Stimulated activated naive CD8-positive, alpha-beta T cell treated with anti-CD3 and anti-CD28 coated beads, Interleukin-15, amount 100 ng/mL, for 72 hours (primary cell): ENCODE results near the gene PYY.
"Not testable (repeated sequence)": the region's sequence is repeated elsewhere in the genome, so short reads cannot be mapped to it uniquely, and the experiment has no call there.

Source experiments
- ATAC-seq: fragments of 150-1000 bp; cut with Tn5 transposase; 2 replicates; pipeline ENCODE4 v1.10.0; 2021; ENCODE audit warnings: mild to moderate bottlenecking, moderate library complexity
- DNase-seq, 2 donors: peaks; one replicate each; pipeline ENCODE4 v3.0.0; 2021 to 2022
- H3K27ac Mint-ChIP-seq, 2 donors: one replicate each; pipeline ENCODE4 v1.8.0; 2022; ENCODE audit warnings: mild to moderate bottlenecking in 2 of 2, mixed read lengths in 2 of 2, moderate library complexity in 2 of 2
- H3K27me3 Mint-ChIP-seq: one replicate; pipeline ENCODE4 v1.8.0; 2022; ENCODE audit warnings: mixed read lengths
- H3K4me1 Mint-ChIP-seq: one replicate; pipeline ENCODE4 v1.8.0; 2022; ENCODE audit warnings: mild to moderate bottlenecking, mixed read lengths
- H3K4me3 Mint-ChIP-seq, 2 donors: one replicate each; pipeline ENCODE4 v1.8.0; 2022; ENCODE audit warnings: mild to moderate bottlenecking in 2 of 2, mixed read lengths in 2 of 2, moderate library complexity in 1 of 2
- H3K9me3 Mint-ChIP-seq, 2 donors: one replicate each; pipeline ENCODE4 v1.8.0; 2022; ENCODE audit warnings: mixed read lengths in 2 of 2

Gene PYY

DNA sequence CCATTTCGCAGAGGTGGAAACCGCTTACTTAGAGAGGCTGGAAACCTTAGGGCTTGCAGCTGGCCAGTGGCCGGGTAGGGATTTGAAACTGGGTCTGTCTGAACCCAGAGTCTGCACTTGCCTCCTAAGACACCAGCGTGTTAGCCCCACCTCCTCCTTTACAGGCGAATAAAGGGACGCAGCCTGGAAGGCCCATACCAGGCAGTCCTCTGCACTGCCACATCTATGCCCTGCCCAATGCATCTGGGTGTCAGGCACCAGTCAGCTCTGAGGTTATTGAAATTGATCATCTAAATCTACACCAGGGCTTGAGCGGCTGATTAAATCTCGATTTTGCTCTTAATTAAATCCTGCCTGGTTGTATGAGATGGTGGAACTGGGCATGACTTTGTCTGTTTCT lies 30.8 kb upstream of the PYY start:
- Mint-ChIP-seq H3K4me1 (no peaks in the 10 kb centered on the region), H3K4me3 (peak overlapping the region; percentile 32 to 63), H3K27ac (no peak overlapping the region), H3K27me3 (peaks cover 76% of the 10 kb centered on the region), H3K9me3 (no peaks in the 10 kb centered on the region)
- no peak for ATAC-seq
- no peak for DNase-seq

DNA sequence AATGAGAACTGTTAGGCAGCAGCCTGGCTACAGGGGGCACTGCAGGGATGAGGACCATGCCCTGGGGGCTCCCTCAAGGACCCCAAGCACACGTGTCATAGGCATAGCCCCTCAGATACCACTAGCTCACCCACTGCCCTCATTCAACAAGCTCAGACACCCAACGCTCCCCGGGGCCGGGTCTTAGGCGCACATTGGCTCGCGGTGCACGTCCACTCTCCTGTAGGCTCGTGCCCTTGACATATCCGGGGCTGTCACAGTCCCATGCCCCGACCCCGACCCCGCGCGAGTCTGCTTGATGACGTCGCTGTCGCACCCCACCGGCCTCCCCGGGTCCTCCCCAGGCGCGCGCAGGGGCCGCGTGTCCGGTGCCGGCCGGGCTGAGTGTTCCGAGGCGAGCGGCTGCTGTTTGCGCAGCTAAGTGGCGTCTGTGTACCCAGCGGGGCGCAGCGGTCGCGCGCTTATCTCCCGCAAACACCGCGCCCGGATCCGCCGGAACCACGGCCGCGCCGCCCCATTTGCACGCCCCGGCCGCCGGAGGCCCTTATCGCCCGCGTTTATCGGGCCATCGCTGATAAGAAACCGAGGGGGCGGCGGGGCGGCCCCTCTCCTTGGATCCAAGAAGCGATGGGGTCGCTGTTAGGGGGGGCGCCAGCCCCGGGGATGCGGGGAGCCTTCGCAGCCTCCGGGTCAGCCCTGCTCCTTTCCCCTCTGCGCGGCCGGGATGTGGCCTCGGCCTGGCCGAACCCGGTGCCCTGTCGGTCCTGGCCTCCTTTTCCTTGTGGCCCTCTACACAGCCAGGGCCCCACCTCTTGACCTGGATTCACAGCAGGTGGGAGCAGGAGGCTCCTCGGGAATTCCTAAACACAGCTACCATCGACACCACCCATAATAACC lies 30.0 kb upstream of the PYY start:
- peak overlapping the region; percentile 55 to 63 for H3K4me3 Mint-ChIP-seq
- no peaks in the 10 kb centered on the region for H3K9me3 Mint-ChIP-seq
- ATAC-seq (peak; percentile 75), DNase-seq (peak in 1 of 2 donors; percentile 23)
- no peak overlapping the region for H3K27ac Mint-ChIP-seq
- H3K27me3 Mint-ChIP-seq = peaks cover 75% of the 10 kb centered on the region
- no peaks in the 10 kb centered on the region for H3K4me1 Mint-ChIP-seq

- peak overlapping the region; percentile 54 to 55 for H3K4me3 Mint-ChIP-seq
- no peak for ATAC-seq
- no peak overlapping the region for H3K27ac Mint-ChIP-seq
- no peaks in the 10 kb centered on the region for H3K4me1 Mint-ChIP-seq
- DNase-seq = no peak
- no peaks in the 10 kb centered on the region for H3K9me3 Mint-ChIP-seq
- H3K27me3 Mint-ChIP-seq = peaks cover 69% of the 10 kb centered on the region
Measured at GRCh38 chr17:43983196-43983514, 29.4 kb upstream of the PYY start.

- Mint-ChIP-seq H3K4me1 (no peaks in the 10 kb centered on the region), H3K4me3 (no peak overlapping the region), H3K9me3 (no peaks in the 10 kb centered on the region), H3K27me3 (peaks cover 59% of the 10 kb centered on the region), H3K27ac (no peak overlapping the region)
- DNase-seq = no peak
- no peak for ATAC-seq
Measured at GRCh38 chr17:43982171-43982570, 28.4 kb upstream of the PYY start.

DNA sequence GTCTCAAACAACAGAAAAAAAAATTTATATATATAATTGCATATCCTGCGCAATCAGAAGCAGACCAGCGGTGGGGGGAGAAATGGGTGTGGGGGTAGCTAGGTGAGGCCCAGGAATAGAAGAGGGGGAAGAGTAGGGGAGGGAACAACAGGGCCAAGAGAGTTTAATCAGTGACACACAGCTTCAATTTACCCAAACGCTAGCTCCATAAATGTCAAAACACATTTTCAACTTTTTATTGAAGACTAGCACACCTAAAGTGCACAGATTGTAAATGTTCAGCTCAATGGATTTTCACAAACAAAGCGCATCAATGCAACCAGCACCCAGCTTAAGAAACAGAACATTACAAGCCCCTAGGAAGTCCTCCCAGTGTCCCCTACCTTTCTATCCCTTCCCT lies 25.9 kb upstream of the PYY start:
- no peak for DNase-seq
- no peaks in the 10 kb centered on the region for H3K4me1 Mint-ChIP-seq
- peaks cover 42% of the 10 kb centered on the region for H3K27me3 Mint-ChIP-seq
- H3K4me3 Mint-ChIP-seq = no peak overlapping the region
- H3K9me3 Mint-ChIP-seq = no peaks in the 10 kb centered on the region
- H3K27ac Mint-ChIP-seq = no peak overlapping the region
- ATAC-seq = no peak

GRCh38 chr17:43979011-43979410 lies 25.3 kb upstream of the PYY start:
- Mint-ChIP-seq H3K9me3 (no peaks in the 10 kb centered on the region), H3K27me3 (peaks cover 42% of the 10 kb centered on the region), H3K4me3 (no peak overlapping the region), H3K4me1 (no peaks in the 10 kb centered on the region), H3K27ac (no peak overlapping the region)
- DNase-seq = no peak
- ATAC-seq = no peak

DNA sequence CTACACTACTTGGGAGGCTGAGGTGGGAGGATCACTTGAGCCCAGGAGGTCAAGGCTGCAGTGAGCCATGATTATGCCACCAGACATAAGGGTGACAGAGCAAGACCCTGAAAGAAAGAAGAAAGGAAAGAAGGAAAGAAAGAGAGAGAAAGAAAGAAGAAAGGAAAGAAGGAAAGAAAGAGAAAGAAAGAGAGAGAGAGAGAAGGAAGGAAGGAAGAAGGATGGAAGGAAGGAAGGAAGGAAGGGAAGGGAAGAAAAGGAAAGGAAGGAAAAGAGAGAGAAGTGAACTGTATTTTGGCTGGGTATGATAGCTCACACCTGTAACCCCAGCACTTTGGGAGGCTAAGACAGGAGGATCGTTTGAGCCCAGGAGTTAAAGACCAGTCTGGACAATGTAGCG lies 24.3 kb upstream of the PYY start:
- peaks cover 37% of the 10 kb centered on the region for H3K27me3 Mint-ChIP-seq
- no peak for DNase-seq
- no peaks in the 10 kb centered on the region for H3K4me1 Mint-ChIP-seq
- no peak for ATAC-seq
- H3K4me3 Mint-ChIP-seq = no peak overlapping the region
- H3K9me3 Mint-ChIP-seq = no peaks in the 10 kb centered on the region
- H3K27ac Mint-ChIP-seq = no peak overlapping the region

- no peak overlapping the region for H3K4me3 Mint-ChIP-seq
- H3K27ac Mint-ChIP-seq = no peak overlapping the region
- H3K4me1 Mint-ChIP-seq = no peaks in the 10 kb centered on the region
- no peak for DNase-seq
- H3K9me3 Mint-ChIP-seq = no peaks in the 10 kb centered on the region
- peaks cover 28% of the 10 kb centered on the region for H3K27me3 Mint-ChIP-seq
- ATAC-seq = no peak
Measured at GRCh38 chr17:43976963-43977837, 23.5 kb upstream of the PYY start.

- Mint-ChIP-seq H3K27ac (no peak overlapping the region), H3K27me3 (peaks cover 23% of the 10 kb centered on the region), H3K4me3 (no peak overlapping the region), H3K4me1 (no peaks in the 10 kb centered on the region), H3K9me3 (no peaks in the 10 kb centered on the region)
- DNase-seq = no peak
- no peak for ATAC-seq
Measured at GRCh38 chr17:43975898-43976297, 22.2 kb upstream of the PYY start.

DNA sequence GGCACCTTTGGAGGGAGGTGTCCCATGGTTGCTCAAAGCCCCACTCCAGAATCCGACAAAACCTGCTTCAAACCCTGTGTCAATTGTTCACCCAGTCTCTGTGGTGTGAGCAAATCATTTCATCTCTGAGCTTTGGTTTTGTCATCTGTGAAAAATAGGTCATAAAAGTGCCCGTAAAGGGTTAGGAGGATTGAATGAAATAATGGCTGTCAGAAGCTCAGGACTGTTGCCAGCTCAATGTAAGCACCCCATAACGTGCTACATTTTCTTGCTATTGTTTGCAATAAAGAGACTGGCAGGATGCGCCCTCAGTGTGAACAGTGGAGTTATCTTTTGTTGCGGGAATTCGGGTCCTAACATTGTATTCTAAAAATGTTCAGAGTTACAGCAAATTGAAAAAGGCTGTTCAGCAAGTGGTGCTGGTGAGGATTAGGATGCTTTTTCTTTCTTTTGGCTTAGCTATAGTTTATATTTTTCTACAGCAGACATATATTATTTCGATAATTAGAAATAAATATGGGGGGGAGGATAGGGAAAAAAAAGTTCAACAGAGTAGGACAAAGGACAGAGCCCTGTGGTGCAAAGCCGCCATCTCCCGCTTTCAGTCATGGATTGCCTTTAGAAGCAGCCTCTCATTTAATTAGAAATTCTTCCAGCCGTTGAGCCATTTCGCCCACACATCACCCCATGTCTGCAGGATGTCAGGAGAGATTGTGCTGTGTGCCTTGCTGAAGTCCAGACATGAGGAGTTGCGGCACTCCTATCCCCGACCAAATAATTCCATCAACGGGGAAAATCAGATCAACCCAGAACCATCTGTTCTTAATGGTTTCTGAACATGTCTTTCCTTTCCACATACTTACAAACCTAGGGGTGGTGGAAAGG lies 20.9 kb upstream of the PYY start:
- no peak overlapping the region for H3K27ac Mint-ChIP-seq
- no peak for ATAC-seq
- H3K4me1 Mint-ChIP-seq = no peaks in the 10 kb centered on the region
- no peak for DNase-seq
- peaks cover 19% of the 10 kb centered on the region for H3K27me3 Mint-ChIP-seq
- H3K4me3 Mint-ChIP-seq = no peak overlapping the region
- H3K9me3 Mint-ChIP-seq = no peaks in the 10 kb centered on the region

DNA sequence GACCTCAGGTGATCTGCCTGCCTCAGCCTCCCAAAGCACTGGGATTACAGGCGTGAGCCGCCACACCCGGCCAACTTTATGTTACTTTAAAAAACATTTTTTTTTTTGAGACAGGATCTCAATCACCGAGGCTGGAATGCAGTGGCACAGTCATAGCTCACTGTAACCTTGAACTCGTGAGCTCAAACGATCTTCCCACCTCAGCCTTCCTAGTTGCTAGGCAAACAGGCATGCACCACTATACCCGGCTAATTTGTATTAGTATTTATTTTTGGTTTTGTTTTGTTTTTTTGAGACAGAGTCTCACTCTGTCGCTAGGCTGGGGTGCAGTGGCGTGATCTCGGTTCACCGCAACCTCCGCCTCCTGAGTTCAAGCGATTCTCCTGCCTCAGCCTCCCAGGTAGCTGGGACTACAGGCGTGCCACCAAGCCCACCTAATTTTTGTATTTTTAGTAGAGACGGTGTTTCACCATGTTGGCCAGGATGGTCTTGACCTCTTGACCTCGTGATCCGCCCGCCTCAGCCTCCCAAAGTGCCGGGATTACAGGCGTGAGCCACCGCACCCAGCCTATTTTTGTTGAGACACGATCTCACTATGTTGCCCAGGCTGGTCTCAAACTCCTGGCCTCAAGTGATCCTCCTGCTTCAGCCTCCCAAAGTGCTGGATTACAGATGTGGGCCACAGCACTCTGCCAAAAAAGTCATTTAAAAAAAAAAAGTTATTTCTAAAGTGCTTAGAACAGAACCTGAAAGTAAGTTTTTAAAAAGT lies 18.9 kb upstream of the PYY start:
- H3K4me3 Mint-ChIP-seq, ATAC-seq: not testable (repeated sequence)

DNA sequence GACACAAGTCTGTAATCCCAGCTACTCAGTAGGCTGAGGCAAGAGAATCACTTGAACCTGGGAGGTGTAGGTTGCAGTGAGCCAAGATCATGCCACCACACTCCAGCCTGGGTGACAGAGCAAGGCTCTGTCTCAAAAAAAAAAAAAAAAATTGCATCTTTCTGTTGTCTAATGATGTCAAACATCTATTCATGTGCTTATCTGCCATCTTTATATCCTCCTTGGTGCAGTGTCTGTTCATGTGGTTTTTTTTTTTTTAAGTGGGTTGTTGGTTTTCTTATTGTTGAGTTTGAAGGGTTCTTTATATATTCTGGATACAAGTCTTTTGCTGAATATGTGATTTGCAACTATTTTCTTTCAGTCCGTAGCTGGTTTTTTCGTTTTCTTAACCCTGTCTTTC lies 17.7 kb upstream of the PYY start:
- not testable (repeated sequence) for ATAC-seq, H3K4me1 Mint-ChIP-seq, DNase-seq, H3K27ac Mint-ChIP-seq, H3K4me3 Mint-ChIP-seq, H3K9me3 Mint-ChIP-seq
- H3K27me3 Mint-ChIP-seq = peaks cover 19% of the 10 kb centered on the region

More for the DNA sequence above, 18.9 kb upstream of the PYY start:
- not testable (repeated sequence) for DNase-seq, H3K4me1 Mint-ChIP-seq, H3K9me3 Mint-ChIP-seq, H3K27ac Mint-ChIP-seq
- H3K27me3 Mint-ChIP-seq = peaks cover 19% of the 10 kb centered on the region

DNA sequence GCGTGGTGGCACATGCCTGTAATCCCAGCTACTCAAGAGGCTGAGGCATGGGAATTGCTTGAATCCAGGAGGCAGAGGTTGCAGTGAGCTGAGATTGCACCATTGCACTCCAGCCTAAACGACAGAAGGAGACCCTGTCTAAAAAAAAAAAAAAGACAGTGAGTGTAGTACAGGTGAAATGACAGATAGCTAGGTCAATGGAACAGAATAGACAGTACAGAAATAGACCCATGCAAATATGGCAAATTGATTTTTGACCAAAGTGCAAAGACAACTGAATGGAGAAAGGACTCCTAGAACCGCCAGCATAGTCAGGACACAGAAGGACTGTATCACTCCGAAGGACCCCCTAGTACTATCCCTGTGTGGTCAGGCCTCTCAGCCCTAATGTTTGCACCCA lies 16.6 kb upstream of the PYY start:
- no peak for DNase-seq
- Mint-ChIP-seq H3K27ac (no peak overlapping the region), H3K4me3 (no peak overlapping the region), H3K27me3 (peaks cover 19% of the 10 kb centered on the region), H3K9me3 (no peaks in the 10 kb centered on the region), H3K4me1 (no peaks in the 10 kb centered on the region)
- no peak for ATAC-seq

DNA sequence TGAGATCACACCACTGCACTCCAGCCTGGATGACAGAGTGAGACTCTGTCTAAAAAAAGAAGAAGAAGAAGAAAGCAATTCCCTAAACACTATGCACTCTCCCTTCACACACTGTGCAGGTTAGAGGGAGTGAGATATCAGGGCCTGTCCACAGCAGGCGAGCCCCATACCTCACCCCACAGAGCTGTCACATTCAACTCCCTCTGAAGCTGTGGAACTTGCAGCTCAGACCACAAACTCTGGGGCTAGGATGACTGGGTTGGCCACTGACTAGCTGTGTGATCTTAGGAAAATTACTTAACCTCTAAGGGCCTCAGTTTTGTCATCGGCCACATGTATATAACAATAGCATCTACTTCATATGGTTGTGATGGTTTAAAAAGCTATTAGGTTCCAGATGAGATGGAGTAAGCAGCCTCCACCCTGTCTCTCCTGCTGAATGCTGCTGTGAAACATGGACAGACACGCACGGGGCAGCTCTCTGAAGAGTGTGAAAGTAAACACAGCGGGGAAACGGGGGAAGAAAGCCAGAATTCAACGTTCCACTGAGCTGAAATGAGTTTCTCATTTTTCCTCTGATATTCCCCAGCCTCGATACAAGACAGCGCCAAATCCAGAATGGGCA lies 13.6 kb upstream of the PYY start:
- ATAC-seq = peak; percentile 35
- Mint-ChIP-seq H3K27ac (no peak overlapping the region), H3K4me1 (no peaks in the 10 kb centered on the region), H3K9me3 (no peaks in the 10 kb centered on the region), H3K27me3 (peaks cover 16% of the 10 kb centered on the region), H3K4me3 (no peak overlapping the region)
- no peak for DNase-seq
